ENCODE results near the gene GOSR1. TPM values are rescaled to one million over a fixed set of nuclear protein-coding genes. Genes with fewer than 3 reads are reported as not detected.

GOSR1 gene
- total RNA-seq, 1 experiment from 2014 or later = 86.5 TPM

GRCh38 chr17:30449480-30449879 lies 27.7 kb upstream of the GOSR1 start:
- intact Hi-C loops (cut with micrococcal nuclease; ENCODE audit: unreplicated experiment) = no loop called here
- BruUV-seq (replicated peaks) = no TSS peak

DNA sequence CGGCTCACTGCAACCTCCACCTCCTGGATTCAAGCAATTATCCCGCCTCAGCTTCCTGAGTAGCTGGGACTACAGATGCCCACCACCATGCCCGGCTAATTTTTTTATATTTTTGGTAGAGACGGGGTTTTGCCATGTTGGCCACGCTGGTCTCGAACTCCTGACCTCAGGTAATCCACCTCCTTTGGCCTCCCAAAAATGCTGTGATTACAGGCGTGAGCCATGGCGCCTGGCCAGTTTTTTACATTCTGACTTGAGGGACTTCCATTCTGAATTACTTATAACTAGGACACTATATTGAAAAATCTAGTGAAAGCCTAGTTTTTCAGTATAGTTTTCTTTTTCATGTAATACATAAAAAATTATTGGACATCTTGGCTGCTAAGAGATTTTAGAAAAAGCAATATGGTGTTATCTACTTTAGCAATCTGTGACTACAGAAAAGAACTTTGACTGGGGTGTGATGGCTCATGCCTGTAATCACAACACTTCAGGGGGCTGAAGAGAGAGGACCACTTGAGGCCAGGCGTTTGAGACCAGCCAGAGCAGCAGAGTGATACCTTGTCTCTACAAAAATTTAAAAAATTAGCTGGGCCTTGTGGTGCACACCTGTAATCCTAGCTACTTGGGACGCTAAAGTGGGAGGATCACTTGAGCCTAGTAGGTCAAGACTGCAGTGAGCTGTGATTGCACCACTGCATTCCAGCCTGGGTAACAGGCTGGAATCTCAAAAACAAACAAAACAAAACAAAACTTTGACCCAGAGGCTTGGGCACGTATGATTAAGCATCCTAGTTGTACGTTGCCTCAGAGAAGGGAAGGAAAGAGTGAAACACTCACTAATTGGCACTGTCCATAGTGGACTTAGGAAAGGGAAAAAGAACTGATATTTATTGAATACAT lies 26.8 kb upstream of the GOSR1 start:
- H3K4me3 ChIP-seq (ENCODE audit: low read depth, low read length) = no peak overlapping the region
- no peaks in the 10 kb centered on the region; the same call in 1 of the 2 replicates for H3K9me3 ChIP-seq
- H3K9me3 Mint-ChIP-seq (ENCODE audit: unreplicated experiment) = peaks cover 11% of the 10 kb centered on the region
- H3K4me3 Mint-ChIP-seq (ENCODE audit: unreplicated experiment) = peak overlapping the region; percentile 59
- peaks cover 2% of the 10 kb centered on the region for H3K36me3 ChIP-seq (ENCODE audit: control insufficient read depth, insufficient read depth, low read length)
- H3K27ac Mint-ChIP-seq (ENCODE audit: unreplicated experiment) = peak overlapping the region; percentile 95
- TF ChIP-seq, protein P1, sequence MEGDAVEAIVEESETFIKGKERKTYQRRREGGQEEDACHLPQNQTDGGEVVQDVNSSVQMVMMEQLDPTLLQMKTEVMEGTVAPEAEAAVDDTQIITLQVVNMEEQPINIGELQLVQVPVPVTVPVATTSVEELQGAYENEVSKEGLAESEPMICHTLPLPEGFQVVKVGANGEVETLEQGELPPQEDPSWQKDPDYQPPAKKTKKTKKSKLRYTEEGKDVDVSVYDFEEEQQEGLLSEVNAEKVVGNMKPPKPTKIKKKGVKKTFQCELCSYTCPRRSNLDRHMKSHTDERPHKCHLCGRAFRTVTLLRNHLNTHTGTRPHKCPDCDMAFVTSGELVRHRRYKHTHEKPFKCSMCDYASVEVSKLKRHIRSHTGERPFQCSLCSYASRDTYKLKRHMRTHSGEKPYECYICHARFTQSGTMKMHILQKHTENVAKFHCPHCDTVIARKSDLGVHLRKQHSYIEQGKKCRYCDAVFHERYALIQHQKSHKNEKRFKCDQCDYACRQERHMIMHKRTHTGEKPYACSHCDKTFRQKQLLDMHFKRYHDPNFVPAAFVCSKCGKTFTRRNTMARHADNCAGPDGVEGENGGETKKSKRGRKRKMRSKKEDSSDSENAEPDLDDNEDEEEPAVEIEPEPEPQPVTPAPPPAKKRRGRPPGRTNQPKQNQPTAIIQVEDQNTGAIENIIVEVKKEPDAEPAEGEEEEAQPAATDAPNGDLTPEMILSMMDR (IDR thresholded peaks at IDR 0.05; ENCODE audit: insufficient read depth in 1 of 2, low read depth in 1 of 2, low read length in 1 of 2, severe bottlenecking in 1 of 2, unreplicated experiment in 1 of 2) = no peak
- CTCF ChIA-PET = interaction anchor here (0.6 to 1.5 kb wide), 3 partner anchors 10 to 114 kb away, joined by 3 to 4 read pairs (median 3); no protein-coding TSS in a partner anchor
- DNase-seq = peak; percentile 84 to 87
- H3K4me1 ChIP-seq = peaks cover 21% of the 10 kb centered on the region
- peaks cover 25% of the 10 kb centered on the region for H3K4me1 Mint-ChIP-seq (ENCODE audit: low read depth, unreplicated experiment)
- H3K27me3 Mint-ChIP-seq (ENCODE audit: insufficient read depth, unreplicated experiment) = no peaks in the 10 kb centered on the region
- POLR2A ChIA-PET = no interaction called here
- no peaks in the 10 kb centered on the region for H3K27me3 ChIP-seq (replicated peaks; ENCODE audit: control insufficient read depth, insufficient read depth, low read length)
- no TSS peak for BruUV-seq (replicated peaks)
- peaks cover 66% of the 10 kb centered on the region for H3K36me3 Mint-ChIP-seq (ENCODE audit: insufficient read depth, unreplicated experiment)
- intact Hi-C loops (cut with micrococcal nuclease; ENCODE audit: unreplicated experiment) = loop anchor here (1.0 kb wide), 2 partner anchors 27 to 110 kb away; partner anchors contain the start of gene GOSR1

More at GRCh38 chr17:30449480-30449879, 27.7 kb upstream of the GOSR1 start:
- H3K36me3 Mint-ChIP-seq (ENCODE audit: insufficient read depth, unreplicated experiment) = peaks cover 67% of the 10 kb centered on the region
- Histone ChIP-seq H3K4me1 (peaks cover 21% of the 10 kb centered on the region), H3K27me3 (replicated peaks; ENCODE audit: control insufficient read depth, insufficient read depth, low read length) (no peaks in the 10 kb centered on the region), H3K36me3 (ENCODE audit: control insufficient read depth, insufficient read depth, low read length) (peaks cover 2% of the 10 kb centered on the region), H3K4me3 (ENCODE audit: low read depth, low read length) (no peak overlapping the region), H3K9me3 (no peaks in the 10 kb centered on the region; the same call in 1 of the 2 replicates)
- H3K4me1 Mint-ChIP-seq (ENCODE audit: low read depth, unreplicated experiment) = peaks cover 25% of the 10 kb centered on the region
- no peak overlapping the region for H3K4me3 Mint-ChIP-seq (ENCODE audit: unreplicated experiment)
- peak overlapping the region; percentile 95 for H3K27ac Mint-ChIP-seq (ENCODE audit: unreplicated experiment)
- DNase-seq = no peak
- peaks cover 5% of the 10 kb centered on the region for H3K9me3 Mint-ChIP-seq (ENCODE audit: unreplicated experiment)
- ChIA-PET POLR2A (no interaction called here), CTCF (no interaction called here)
- TF ChIP-seq, protein P1 (IDR thresholded peaks at IDR 0.05; ENCODE audit: insufficient read depth in 1 of 2, low read depth in 1 of 2, low read length in 1 of 2, severe bottlenecking in 1 of 2, unreplicated experiment in 1 of 2) = no peak
- no peaks in the 10 kb centered on the region for H3K27me3 Mint-ChIP-seq (ENCODE audit: insufficient read depth, unreplicated experiment)

DNA sequence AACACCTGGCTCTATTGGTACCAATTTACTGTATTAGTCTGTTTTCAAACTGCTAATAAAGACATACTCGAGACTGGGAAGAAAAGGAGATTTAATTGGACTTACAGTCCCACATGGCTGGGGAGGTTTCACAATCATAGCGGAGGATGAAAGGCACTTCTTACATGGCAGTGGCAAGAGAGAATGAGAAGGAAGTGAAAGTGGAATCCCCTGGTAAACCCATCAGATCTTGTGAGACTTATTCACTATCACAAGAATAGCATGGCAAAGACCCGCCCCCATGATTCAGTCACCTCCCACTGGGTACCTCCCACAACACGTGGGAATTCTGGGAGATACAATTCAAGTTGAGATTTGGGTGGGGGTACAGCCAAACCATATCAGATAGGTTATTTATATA lies 22.6 kb upstream of the GOSR1 start:
- Histone ChIP-seq H3K9me3 (no peaks in the 10 kb centered on the region; the same call in 1 of the 2 replicates), H3K4me1 (peaks cover 17% of the 10 kb centered on the region), H3K27me3 (replicated peaks; ENCODE audit: control insufficient read depth, insufficient read depth, low read length) (no peaks in the 10 kb centered on the region), H3K4me3 (ENCODE audit: low read depth, low read length) (no peak overlapping the region), H3K36me3 (ENCODE audit: control insufficient read depth, insufficient read depth, low read length) (peaks cover 2% of the 10 kb centered on the region)
- CTCF ChIA-PET = no interaction called here
- BruUV-seq (replicated peaks) = no TSS peak
- POLR2A ChIA-PET = interaction anchor here (0.6 kb wide), 1 partner anchor 146 kb away, joined by 7 read pairs; no protein-coding TSS in a partner anchor
- Mint-ChIP-seq H3K4me1 (ENCODE audit: low read depth, unreplicated experiment) (peaks cover 20% of the 10 kb centered on the region), H3K36me3 (ENCODE audit: insufficient read depth, unreplicated experiment) (peaks cover 89% of the 10 kb centered on the region), H3K27ac (ENCODE audit: unreplicated experiment) (no peak overlapping the region), H3K9me3 (ENCODE audit: unreplicated experiment) (peaks cover 11% of the 10 kb centered on the region), H3K27me3 (ENCODE audit: insufficient read depth, unreplicated experiment) (no peaks in the 10 kb centered on the region), H3K4me3 (ENCODE audit: unreplicated experiment) (no peak overlapping the region)
- no peak for DNase-seq
- TF ChIP-seq, protein P1 (IDR thresholded peaks at IDR 0.05; ENCODE audit: insufficient read depth in 1 of 2, low read depth in 1 of 2, low read length in 1 of 2, severe bottlenecking in 1 of 2, unreplicated experiment in 1 of 2) = no peak
- intact Hi-C loops (cut with micrococcal nuclease; ENCODE audit: unreplicated experiment) = no loop called here
